Smooth muscle cell (in vitro differentiated cells): ENCODE data around the gene CARD19. TPM values are rescaled to one million over a fixed set of nuclear protein-coding genes. Genes with fewer than 3 reads are reported as not detected.

Source experiments
- DNase-seq: peaks from one replicate; lab custom pipeline; 2025; ENCODE audit not compliant: unreplicated experiment; lab: John Stamatoyannopoulos, UW
- H2AFZ ChIP-seq: fragments of 200-600 bp; sonication (generic); 2 replicates; pipeline ENCODE4 v1.6.0; 2016; ENCODE audit warnings: antibody characterized with exemption, low read depth, mild to moderate bottlenecking
- H3F3A ChIP-seq: fragments of 200-600 bp; sonication (generic); 2 replicates; pipeline ENCODE4 v1.6.0; 2017; ENCODE audit warnings: antibody characterized with exemption, low read depth
- H3K27ac ChIP-seq: fragments of 200-600 bp; sonication (generic); 2 replicates; pipeline ENCODE4 v1.5.1; 2016; ENCODE audit warnings: low read depth, mild to moderate bottlenecking
- H3K27me3 ChIP-seq: fragments of 200-600 bp; sonication (generic); 2 replicates; pipeline ENCODE4 v1.6.1; 2016; ENCODE audit warnings: low read depth, mild to moderate bottlenecking
- H3K36me3 ChIP-seq: fragments of 200-600 bp; sonication (generic); 2 replicates; pipeline ENCODE4 v1.5.1; 2016; ENCODE audit warnings: low read depth
- H3K4me1 ChIP-seq: fragments of 200-600 bp; sonication (generic); 2 replicates; pipeline ENCODE4 v1.5.1; 2016; ENCODE audit warnings: low read depth
- H3K4me2 ChIP-seq: fragments of 200-600 bp; sonication (generic); 2 replicates; pipeline ENCODE4 v1.6.0; 2016; ENCODE audit warnings: mild to moderate bottlenecking
- H3K4me3 ChIP-seq: fragments of 200-600 bp; sonication (generic); 2 replicates; pipeline ENCODE4 v1.5.1; 2016; ENCODE audit warnings: mild to moderate bottlenecking
- H3K79me2 ChIP-seq: fragments of 200-600 bp; sonication (generic); 2 replicates; pipeline ENCODE4 v1.6.0; 2016; ENCODE audit warnings: low read depth, mild to moderate bottlenecking
- H3K9ac ChIP-seq: fragments of 200-600 bp; sonication (generic); 2 replicates; pipeline ENCODE4 v1.6.0; 2016; ENCODE audit warnings: low read depth
- H3K9me3 ChIP-seq: fragments of 200-600 bp; sonication (generic); replicated peaks from 2 replicates; pipeline ENCODE4 v1.5.1; 2016; ENCODE audit warnings: low read depth
- H4K20me1 ChIP-seq: fragments of 200-600 bp; sonication (generic); 2 replicates; pipeline ENCODE4 v1.6.0; 2016; ENCODE audit warnings: low read depth
- WGBS: methylation state at CpG from one replicate; pipeline ENCODE4 v1.1.7; 2016; ENCODE audit warnings: low lambda C conversion rate; 5-methylcytosine and 5-hydroxymethylcytosine counted together
- polyA plus RNA-seq: library from polyadenylated mRNA; unstranded; fragments of >200 nt; fragmentation: Nextera tagmentation; extraction: Ambion mirVana; gene quantifications from 2 replicates; pipeline ENCODE4 v1.2.1, GENCODE V29; 2016
- total RNA-seq: library from RNA; depleted of rRNA; stranded (reverse); fragments of >200 nt; gene quantifications from 2 replicates; pipeline ENCODE4 v1.2.3, GENCODE V29; 2014
- TF ChIP-seq, protein P1 (sequence below): fragments of 200-600 bp; sonication (generic); IDR thresholded peaks from 2 replicates; pipeline ENCODE4 v1.5.1; 2017; ENCODE audit warnings: borderline replicate concordance, mild to moderate bottlenecking, antibody characterized with exemption; ENCODE audit not compliant: insufficient read depth, poor library complexity, severe bottlenecking

Gene CARD19
- total and polyA plus RNA-seq, 2 experiments from 2014 or later = 86.0 to 88.1 TPM

DNA sequence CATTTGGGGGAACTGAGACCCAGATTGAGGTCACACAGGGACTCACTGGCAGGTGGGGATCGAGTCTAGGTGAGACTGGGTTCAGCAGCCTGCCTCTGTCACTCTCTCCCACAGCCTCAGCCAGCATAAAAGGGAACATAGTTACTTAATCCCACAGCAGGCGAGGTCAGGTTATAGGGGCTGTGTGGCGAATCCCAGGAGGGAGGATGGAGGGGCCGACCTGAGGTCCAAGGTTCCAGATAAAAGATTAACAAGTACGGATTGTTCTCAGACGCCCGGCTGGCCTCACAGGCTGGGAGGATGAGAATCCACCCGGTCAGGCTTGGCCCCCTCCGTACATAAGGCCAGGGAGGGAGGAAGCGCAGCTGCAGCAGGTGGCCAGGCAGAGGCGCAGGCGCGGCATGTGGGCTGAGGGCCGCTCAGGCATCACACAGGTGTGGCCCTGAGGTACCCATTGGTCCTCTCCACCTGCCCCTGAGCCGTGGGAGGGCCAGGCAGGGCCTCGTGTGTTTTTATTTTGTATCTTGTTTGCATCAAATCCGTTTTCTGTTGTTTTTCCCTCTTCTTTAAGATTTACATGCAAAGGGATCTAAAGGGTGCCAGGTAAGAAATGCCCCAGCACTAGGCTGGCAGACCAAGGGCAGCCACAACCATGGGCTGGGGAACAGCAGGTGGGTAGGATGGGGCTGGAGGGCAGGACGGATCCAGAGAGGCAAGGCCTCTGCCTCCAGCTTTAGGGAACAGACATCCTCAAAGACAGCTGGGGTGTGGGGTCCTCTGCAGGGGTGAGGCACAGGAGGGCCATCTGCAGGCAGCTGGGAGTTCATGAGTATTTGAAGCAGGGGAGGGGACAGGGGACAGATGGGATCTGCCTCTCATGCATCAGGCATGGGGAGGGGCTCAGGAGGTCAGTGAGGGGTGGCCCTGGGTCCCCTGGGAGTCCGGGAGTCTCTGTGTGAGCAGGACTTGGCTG, 33.9 kb upstream of the CARD19 start:
- no peaks in the 10 kb centered on the region for H3K27me3 ChIP-seq
- peaks cover 2% of the 10 kb centered on the region for H3K4me1 ChIP-seq
- H3K4me2 ChIP-seq = no peak overlapping the region
- H3F3A ChIP-seq = no peaks in the 10 kb centered on the region
- H3K9me3 ChIP-seq = no peaks in the 10 kb centered on the region
- TF ChIP-seq, protein P1, sequence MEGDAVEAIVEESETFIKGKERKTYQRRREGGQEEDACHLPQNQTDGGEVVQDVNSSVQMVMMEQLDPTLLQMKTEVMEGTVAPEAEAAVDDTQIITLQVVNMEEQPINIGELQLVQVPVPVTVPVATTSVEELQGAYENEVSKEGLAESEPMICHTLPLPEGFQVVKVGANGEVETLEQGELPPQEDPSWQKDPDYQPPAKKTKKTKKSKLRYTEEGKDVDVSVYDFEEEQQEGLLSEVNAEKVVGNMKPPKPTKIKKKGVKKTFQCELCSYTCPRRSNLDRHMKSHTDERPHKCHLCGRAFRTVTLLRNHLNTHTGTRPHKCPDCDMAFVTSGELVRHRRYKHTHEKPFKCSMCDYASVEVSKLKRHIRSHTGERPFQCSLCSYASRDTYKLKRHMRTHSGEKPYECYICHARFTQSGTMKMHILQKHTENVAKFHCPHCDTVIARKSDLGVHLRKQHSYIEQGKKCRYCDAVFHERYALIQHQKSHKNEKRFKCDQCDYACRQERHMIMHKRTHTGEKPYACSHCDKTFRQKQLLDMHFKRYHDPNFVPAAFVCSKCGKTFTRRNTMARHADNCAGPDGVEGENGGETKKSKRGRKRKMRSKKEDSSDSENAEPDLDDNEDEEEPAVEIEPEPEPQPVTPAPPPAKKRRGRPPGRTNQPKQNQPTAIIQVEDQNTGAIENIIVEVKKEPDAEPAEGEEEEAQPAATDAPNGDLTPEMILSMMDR = no peak
- H2AFZ ChIP-seq = no peak overlapping the region
- no peak overlapping the region for H3K9ac ChIP-seq
- H3K36me3 ChIP-seq = no peaks in the 10 kb centered on the region
- H3K27ac ChIP-seq = no peak overlapping the region
- H4K20me1 ChIP-seq = no peaks in the 10 kb centered on the region
- no peaks in the 10 kb centered on the region for H3K79me2 ChIP-seq
- H3K4me3 ChIP-seq = no peak overlapping the region
- no peak for DNase-seq
- WGBS = 75% methylated on average over 19 of the region's 19 CpGs

DNA sequence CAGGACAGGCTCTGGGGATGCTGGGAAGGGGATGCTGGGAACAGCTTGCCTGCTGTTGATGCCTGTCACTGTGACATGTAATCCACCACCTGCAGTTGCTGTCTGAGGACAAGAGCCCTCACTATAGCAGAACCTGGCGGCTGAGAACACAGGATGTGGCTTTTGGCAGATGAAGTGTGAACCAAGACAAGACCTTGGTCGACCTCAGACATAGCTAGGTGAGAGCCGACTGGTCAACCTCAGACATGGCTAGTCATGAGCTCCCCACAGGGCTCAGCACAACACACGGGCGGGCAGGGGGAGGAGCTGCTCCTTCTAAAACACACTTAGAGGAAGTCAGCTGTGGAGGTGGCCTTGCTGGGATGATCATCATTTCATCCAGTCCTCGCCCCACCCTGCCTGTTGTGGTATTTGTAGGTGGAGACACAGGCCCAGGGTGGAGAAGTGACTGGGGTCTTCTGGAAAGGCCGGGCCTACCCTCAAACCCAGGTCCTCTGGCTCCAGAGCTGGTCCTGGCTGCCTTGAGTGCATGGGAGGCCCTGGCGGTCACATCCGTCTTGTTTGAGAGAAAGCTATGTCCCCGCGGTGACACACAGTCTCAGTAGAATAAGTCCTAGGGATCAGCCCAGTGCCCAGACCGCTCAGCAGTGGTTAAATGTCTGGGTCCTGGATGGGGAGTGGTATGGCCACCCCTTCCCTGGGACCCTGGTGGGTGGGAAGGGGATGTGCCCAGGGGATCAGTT, 31.5 kb upstream of the CARD19 start:
- no peaks in the 10 kb centered on the region for H3K27me3 ChIP-seq
- H3K36me3 ChIP-seq = no peaks in the 10 kb centered on the region
- H3K27ac ChIP-seq = no peak overlapping the region
- no peak overlapping the region for H2AFZ ChIP-seq
- no peaks in the 10 kb centered on the region for H3K4me1 ChIP-seq
- no peak overlapping the region for H3K4me3 ChIP-seq
- no peak overlapping the region for H3K4me2 ChIP-seq
- no peaks in the 10 kb centered on the region for H4K20me1 ChIP-seq
- H3F3A ChIP-seq = no peaks in the 10 kb centered on the region
- no peaks in the 10 kb centered on the region for H3K79me2 ChIP-seq
- H3K9ac ChIP-seq = no peak overlapping the region
- DNase-seq = no peak
- TF ChIP-seq, protein P1 = no peak
- 87% methylated on average over 12 of the region's 12 CpGs for WGBS
- H3K9me3 ChIP-seq = no peaks in the 10 kb centered on the region

DNA sequence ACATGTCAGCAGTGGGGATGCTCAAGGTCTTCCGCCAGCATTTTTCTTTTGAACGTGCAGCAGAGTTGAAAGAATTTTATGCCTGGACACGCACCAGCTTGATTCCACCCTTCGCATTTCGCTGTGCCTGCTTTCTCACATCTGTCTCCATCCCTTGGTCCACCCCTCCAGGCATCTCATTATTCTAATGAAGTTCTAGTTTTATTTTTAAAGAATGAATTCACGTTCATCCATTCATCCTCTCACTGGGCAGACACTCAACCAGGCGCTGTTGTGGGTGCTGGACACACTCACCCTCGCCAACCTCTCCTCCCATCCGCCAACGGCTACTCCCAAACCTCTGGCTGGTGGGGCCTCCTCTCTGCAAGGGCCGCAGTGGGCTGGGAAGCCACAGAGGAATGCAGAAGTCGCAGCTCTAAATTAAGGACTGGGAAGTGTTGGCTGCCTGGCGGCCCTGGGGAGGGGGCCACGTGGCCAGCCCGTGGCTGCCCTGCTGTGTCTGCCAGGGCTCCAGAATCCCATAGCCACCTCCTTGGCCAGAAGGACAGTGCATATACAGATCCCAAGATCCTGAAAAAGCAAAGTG, 30.8 kb upstream of the CARD19 start:
- Histone ChIP-seq H3K9me3 (no peaks in the 10 kb centered on the region), H3K79me2 (no peaks in the 10 kb centered on the region), H3K36me3 (no peaks in the 10 kb centered on the region), H2AFZ (no peak overlapping the region), H3K4me3 (no peak overlapping the region), H3K27me3 (no peaks in the 10 kb centered on the region), H3K27ac (no peak overlapping the region), H3K4me1 (no peaks in the 10 kb centered on the region), H3F3A (no peaks in the 10 kb centered on the region), H3K4me2 (no peak overlapping the region), H3K9ac (no peak overlapping the region), H4K20me1 (no peaks in the 10 kb centered on the region)
- TF ChIP-seq, protein P1 = no peak
- no peak for DNase-seq
- WGBS = 85% methylated on average over 15 of the region's 15 CpGs
